H4 (cell line): ENCODE measurements around the gene ZNF593OS. TPM values are rescaled to one million over a fixed set of nuclear protein-coding genes. Genes with fewer than 3 reads are reported as not detected.

Experiments used
- DNase-seq: peaks from one replicate; pipeline ENCODE4 v3.0.0-alpha.2; 2015; ENCODE audit warnings: low spot score
- total RNA-seq: library from RNA; depleted of rRNA; stranded (reverse); fragments of >200 nt; shearing (Covaris generic); gene quantifications from 2 replicates; pipeline ENCODE4 v1.2.3, GENCODE V29; 2014; rRNA removed

The ZNF593OS gene
- not detected in 2 replicates for total RNA-seq

DNA sequence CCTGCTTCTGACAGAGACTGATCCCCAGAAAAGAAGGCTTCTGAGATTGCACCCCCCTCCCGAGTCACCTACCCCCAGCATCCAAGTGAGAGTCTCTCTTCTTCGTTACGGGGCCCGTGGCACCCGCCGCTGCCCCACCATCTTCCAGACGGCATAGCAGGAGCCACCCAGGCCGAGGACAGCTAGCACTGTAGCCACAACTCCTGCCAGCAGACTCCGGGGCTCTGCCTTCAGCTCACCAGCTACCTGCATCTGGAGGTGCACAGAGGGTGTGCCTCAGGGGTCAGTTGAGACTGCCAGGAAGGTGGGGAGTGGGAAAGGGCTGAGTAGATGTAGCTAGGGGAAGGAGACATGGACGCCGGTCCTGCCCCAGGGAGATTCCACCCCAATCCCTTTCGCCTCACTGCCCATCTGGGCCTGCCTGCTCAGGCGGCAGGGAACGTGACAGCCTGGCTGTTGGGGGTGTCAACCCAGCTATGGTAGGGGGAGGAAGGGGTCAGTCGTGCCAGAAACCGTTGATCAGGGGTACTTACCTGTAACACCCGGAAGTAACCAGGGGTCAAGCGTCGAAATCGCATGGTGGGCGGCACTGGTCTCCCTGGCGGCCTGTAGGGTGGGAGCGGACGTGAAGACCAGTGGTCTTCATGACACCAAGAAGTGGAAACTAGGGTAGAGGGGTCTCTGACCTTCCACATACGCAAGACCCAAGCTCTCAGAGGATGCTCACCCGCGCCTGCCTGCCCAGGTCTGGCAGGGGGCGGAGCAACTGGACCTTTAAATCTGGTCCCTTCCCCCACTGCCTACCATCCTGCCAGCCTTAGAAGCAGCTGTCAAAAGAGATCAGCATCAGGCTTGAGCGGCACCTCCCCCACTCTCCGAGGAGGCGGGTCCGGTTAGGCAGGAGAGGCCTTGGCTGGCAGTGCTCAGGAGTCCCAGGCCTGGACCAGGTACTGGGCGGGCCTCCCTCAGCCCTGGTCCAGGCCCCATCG, at the start of gene ZNF593OS:
TSS of gene ZNF593OS (minus strand) at position 749 of the 989 bp plus-strand sequence. CDS start at position 578, 171 bp downstream.
- DNase-seq = no peak

DNA sequence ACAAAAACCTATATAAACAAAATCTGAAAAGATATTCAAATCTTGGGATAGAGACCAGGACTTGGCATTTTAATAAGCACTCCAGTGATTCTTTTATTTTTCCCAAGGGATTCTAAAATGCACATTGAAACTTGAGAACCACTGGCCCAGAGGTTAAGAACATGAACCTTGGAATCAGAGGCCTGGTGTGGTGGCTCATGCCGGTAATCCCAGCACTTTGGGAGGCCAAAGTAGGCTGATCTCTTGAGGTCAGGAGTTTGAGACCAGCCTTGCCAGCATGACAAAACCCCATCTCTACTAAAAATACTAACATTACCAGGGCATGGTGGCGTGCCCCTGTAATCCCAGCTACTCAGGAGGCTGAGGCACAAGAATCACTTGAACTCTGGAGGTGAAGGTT, 49.5 kb upstream of the ZNF593OS start:
- DNase-seq = no peak

DNA sequence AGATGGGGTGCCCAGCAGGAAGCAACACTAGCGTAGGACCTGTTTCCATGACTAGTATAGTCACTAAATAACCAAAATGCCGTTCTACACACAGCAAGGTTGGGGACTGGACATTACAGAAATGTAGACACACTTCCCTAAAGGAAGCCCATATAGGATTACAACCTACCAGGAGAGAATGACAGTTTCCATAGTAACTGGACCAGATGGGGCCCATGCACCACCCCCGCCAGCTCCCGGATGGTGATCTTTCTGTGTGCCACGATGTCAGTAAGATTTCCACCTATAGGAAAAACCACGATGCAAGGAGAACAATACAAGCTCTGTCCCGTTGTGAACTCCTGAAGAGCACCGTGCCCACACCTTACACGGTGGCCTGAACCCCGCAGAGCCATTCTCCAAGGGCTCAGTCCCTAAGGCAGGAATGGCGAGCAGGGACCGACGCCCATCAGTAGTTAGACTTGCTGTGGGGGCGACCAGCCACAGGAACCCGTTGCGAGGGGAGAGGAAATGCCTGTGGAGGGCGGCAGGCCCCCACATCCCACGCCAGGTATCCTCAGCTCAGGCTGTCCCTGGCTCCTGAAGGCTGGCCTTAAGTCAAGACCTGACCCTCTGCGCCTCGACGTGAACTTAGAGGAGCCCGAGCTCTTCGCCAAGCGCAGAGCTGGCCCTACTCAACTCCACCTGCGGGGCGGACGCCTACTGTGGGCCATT, 48.7 kb upstream of the ZNF593OS start:
- no peak for DNase-seq

DNA sequence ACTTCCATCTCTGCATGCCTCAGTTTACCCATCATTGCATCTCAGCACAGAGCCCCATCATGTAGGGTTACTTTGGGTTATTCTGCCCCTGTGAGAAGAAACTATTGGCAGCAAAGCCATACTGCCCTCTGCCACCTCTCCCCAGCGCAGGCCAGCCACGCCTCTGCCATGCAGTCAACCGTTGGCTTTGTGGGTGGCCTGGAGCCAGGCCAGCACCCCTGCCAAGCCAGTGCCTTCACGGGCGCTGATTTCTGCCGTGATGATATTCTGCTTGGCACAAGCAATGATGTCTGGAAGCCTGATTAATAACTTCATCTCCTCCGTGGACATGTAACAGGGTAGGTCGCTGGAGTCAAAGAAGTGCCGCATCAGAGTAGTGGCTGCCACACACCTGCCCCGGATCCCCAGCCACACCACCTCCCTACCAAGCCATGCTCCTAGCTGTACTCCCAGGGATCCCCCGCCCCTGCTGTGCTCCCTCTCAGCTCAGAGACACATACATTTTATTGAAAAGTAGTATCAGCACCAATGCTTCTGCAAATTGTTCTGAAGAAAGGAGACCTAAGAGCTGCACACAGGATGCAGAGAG, 47.4 kb upstream of the ZNF593OS start:
- peak; percentile 44 for DNase-seq

DNA sequence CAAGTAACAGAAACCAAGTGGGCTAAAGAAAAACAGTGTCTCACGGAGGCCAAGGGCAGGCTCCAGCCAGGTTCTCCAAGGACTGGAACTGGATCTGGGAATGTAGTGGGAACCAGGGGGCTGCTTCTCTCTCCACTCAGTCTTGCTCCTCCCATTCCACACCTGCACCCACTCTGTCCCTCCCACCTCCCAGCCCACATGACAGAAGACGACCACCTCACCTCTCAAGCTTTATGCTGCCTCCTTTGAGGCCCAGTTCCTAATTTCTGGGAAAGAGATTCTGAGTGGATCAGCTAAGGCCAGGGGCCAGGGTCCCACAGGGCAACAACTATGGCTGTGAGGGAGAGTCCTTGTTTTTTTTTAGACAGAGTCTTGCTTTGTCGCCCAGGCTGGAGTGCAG, 43.6 kb upstream of the ZNF593OS start:
- no peak for DNase-seq

DNA sequence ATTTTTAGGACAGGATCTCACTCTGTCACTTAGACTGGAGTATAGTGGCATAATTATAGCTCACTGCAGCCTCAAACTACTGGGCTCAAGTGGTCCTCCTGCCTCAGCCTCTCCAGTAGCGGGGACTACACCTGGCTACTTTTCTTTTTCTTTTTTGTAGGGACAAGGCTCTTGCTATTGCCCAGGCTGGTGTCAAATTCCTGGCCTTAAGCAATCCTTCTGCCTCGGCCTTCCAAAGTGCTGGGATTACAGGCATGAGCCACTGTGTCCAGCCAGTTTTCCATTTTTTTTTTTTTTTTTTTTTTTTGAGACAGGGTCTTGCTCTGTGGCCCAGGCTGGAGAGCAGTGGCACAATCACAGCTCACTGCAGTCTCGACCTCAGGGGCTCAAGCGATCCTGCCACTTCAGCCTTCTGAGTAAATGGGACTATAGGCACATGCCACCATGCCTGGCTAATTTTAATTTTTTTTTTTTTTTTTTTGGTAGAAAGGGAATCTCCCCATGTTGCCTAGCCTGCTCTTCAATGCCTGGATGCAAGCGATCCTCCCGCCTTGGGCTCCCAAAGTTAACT, 41.8 kb upstream of the ZNF593OS start:
- DNase-seq = no peak

DNA sequence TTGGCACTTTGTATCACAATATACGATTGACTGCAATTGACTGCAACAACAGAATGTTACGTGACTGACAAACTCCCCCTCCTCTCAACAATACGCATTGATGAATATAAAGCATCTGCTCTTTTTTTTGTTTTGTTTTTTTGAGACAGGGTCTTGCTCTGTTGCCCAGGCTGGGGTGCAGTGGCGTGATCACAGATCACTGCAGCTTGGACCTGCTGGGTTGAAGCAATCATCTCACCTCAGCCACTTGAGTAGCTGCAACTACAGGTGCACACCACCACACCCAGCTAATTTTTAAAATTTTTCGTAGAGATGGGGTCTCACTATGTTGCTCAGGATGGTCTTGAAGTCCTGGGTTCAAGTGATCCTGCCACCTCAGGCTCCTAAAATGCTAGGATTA, 41.1 kb upstream of the ZNF593OS start:
- no peak for DNase-seq

DNA sequence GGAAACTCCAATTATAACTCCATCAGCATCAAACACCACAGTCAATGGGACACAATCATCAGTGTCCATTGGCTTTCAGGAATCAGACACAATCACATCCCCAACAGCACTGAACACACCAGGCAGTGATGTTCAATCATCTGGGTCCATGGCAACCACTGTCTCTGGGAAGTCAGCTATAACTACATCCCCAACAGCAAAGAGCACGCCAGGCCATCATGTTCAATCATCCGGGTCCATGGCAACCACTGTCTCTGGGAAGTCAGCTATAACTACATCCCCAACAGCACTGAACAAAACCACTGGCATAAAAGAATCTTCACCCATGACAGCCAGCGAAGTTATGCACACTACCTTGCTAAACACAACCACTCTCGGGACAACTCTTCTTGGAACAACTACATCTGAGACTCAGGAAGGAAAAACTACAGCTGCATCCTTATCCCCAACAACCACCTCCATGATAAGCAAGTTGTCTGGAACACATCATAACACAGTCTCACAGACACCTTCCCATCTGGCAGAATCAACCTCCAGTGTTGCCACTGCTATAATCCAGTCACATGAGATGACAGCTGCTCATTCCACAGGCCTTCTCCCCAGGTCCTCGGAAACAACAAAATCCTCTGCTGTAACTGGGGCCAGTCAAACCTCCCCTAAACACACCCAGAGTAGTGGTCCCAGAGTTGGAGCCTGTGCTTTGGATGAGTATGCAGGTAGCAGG, 38.7 kb upstream of the ZNF593OS start:
- no peak for DNase-seq

DNA sequence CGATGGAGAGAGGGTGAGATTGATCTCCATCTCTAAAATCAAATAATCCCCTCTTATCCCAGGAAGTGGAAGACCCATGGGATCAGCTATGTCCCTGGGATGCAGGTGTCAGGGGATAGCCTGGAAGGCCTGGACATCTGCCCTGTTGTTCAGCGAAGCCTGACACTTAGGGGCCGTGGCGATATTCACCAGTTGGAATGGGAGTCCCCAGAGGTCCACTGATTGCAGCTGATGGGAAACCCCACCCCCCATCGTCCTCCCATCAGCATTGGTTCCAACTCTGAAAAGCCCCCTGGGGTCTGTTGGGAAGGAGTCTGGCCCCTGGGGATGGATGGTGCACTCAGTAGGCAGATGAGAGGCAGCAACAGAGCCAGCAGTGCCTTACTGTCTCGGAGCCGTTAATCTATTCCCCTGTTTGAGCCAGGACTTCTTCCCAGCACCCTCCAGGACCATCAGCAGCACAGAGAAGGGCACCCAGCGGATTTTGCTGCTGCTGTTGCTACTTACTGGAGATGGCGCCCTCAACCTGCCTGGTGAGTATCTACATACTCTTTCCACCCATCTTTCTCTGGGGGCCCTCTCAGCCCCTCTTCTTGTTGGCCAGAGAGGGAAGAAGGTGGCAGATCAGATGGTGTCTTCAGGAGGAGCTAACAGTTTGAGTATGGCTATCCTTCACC, 32.1 kb upstream of the ZNF593OS start:
- DNase-seq = no peak

DNA sequence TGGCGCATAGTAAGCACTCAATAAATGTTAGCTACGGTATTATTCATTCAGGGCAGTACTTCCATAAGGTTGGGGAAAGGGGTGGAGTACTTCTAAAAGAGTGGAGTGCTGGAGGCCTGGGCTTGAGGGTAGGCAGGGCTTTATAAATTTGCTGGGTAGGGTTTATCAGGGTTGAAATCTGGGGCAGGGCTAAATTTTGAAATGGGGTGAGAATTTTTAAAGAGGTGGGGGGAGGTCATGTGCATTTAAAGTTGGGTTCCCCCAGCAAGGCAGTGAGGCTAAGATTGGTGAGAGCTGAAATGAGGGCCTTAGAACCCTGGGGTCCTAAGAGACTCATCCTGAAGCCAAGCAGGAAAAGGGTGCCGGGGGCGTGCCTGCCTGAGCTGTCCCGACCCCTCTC, 28.8 kb upstream of the ZNF593OS start:
- DNase-seq = no peak

DNA sequence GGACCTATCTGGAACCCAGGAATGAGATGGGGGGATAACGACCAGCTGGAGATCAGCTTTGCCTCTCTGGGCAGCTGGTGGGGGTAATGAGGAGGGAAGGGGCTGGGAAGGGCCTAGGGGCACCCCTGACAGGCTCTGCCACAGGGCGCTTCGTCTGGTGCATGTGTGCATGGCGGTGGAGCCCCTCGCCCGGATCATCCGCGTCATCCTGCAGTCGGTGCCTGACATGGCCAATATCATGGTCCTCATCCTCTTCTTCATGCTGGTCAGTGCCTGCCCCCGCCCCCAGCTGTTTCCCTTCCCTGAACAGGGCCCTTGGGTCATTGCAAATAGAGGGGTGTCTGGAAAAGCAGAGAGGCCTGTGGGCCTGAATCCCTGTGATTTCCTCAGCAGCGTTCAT, 26.2 kb upstream of the ZNF593OS start:
- DNase-seq = no peak

DNA sequence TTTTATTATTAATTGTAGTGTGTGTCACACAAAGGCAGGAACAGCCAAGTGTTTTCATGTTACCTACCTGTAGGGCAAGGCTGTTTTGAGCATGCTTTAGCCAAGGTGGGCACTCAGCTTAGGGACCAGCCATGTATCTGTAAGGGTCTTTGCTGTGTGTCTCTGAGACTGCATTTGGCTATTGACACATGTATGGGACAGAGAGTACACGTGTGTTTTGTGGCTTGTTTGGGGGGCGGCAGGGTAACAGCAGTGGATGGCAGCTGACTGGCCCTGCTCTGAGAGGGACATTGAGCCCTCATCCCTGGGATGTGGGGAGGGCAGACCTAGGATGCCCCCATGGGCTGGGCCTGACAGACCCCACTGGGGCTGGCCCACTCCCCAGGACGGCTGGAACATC, 25.7 kb upstream of the ZNF593OS start:
- DNase-seq = no peak

DNA sequence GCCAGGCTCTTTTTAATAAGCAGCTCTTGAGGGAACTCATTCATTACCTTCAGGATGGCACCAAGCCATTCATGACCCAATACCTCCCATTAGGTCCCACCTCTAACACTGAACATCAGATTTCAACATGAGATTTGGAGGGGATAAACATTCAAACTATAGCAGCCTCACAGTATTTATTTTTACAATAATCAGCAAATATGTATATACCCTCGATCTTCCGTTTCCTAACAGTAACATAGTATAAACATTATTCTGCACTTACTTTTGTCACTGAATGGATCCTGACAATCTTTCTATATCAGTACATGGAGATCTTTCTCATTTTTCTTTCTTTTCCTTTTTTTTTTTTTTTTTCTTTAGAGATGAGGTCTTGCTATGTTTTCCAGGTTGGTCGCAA, 24.2 kb upstream of the ZNF593OS start:
- DNase-seq = no peak

DNA sequence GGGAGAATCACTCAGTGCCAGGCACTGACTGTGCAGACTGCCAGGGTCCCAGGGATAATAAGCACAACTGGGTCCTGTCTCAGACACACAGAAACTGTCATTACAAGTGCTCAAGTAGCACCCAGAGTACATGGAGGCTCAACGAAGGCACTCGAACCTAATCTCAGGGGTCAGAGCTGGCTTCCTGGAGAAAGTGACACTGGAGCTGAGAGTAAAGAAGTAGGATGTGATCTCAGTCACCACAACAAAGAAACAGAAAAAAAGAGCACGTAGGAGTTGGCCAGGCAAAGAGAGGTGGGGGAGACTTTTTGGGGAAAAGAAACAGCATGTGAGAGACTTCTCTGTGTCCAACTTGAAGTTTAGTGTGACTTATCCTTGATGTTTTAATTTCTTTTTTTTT, 20.1 kb upstream of the ZNF593OS start:
- no peak for DNase-seq

DNA sequence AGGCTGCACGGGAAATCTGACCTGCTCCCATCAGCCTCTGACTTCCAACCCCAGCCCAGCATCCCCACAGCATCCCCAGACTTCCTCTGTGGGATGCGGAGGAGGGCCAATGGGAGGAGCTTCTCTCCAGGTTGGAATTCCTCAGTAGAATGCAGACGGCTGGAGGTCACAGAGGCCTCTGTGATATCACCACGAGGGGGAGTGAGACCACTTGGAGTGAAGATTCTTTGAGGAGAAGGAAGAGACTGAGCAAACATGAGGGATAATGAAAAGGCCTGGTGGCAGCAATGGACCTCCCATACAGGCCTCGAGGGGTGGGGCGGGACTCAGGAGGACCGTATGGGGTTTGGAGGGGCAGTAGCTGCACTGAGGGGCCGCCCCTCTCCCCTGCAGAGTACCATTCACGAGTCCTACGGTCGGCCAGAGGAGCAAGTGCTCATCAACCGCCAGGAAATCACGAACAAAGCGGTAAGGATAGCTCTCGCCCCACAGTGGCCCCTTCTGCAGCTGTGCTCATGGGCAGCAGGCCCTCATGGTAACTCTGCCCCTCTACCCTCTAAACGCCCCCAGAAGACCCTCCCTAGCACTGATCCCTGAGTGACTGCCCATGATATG, 18.8 kb upstream of the ZNF593OS start, which contains the start of gene CATSPER4:
TSS of gene CATSPER4 (plus strand) at position 230 of the 615 bp plus-strand sequence. CDS start at position 256, 26 bp downstream.
- DNase-seq = no peak

DNA sequence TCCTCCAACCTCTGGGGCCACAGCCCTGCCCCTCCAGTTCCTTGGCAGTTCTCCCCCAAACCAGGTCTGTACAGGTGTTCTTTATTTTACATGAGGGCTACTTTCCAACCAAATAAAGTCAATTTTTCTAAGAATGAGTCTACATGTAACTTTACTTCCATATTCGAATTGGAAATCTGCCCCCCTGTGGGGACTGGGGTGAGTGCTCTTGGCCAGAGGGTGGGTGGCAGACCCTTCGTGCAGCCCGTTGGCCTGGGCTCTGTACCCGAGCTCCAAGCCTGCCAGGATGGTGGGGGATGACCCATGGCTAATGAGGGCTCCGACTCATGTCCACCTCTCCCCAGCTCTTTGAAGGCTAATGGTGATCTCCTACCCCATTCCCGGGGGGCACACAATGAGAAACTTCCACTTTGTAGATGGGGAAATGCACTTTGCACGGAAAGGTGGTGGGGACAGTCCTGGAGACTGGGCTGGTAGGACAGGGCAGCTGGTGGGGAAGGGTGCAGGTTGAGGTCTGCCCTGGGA, 18.2 kb upstream of the ZNF593OS start:
- DNase-seq = no peak

DNA sequence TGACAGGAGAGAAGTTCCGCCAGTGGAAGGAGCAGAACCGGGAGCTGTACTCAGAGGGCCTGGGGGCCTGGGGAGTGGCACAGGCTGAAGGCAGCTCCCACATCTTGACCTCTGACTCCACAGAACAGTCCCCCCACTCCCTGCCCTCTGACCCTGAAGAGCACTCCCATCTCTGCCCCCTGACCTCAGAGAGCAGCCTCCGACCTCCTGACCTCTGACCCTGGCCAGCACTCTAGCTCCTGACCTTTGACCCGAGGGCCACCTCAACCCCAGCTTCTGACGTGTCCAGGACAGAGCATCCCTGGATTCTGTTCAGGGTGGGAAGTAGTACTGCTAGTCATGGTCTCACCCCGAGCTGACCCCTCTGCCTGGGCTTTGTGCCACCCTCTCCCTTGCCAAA, 17.7 kb upstream of the ZNF593OS start:
- DNase-seq = no peak

DNA sequence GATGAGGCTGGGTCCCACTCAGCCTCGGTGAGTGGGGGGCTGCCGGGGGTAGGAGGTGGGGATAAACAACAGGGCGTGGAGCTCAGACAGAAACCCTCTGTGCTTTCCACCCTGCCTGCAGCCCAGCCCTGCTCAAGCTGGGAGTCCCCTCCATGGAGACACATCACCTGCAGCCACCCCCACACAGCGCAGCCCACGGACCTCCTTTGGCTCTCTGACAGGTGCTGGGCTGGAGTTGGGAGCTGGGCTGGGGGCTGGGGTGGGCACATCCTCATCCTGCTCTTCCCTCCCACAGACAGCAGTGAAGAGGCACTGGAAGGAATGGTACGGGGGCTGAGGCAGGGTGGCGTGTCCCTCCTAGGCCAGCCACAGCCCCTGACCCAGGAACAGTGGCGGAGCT, 16.8 kb upstream of the ZNF593OS start:
- DNase-seq = no peak

DNA sequence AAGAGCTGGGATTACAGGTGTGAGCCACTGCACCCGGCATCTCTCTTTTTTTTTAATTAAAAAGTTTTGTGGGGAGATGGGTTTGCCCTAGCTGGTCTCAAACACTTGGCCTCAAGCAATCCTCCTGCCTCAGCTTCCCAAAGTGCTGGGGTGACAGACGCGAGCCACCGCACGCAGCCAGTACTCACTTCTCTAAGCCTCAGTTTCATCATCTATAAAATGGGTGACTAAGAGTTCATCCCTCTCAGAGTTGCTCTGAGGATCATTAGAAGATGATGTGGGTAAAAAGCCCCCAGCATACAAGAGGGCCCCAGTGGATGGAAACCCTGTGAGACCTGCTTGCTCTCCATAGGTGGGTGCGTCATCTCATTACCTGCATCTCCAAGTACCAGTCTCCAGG, 16.2 kb upstream of the ZNF593OS start:
- DNase-seq = no peak

DNA sequence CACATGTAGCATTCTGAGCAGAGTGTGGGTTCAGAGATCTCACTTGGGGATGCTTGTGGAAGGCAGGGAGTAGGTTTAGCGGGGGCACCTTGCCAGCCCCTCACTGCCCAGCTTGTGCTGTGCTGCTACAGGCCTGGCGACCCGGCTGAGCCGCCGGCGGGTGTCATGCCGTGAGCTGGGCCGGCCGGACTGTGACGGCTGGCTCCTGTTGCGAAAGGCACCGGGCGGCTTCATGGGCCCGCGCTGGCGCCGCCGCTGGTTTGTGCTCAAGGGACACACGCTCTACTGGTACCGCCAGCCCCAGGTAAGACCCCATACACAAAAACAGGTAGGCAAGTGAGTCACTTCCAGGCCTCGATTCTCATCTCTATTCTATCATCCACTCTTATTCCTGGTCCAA, 13.3 kb upstream of the ZNF593OS start:
- DNase-seq = no peak
